Common myeloid progenitor, CD34-positive (primary cell): ENCODE results near the gene NMBR.

ENCODE experiments used
- CTCF ChIA-PET: fragments of 350-600 bp; sonication (Branson Sonifier 250); formaldehyde crosslinking; loops from one replicate; lab custom pipeline; 2021; ENCODE audit warnings: antibody characterized with exemption; lab: Charles Lee
- POLR2A ChIA-PET: fragments of 350-600 bp; sonication (Branson Sonifier 250); formaldehyde crosslinking; loops from one replicate; lab custom pipeline; 2021; ENCODE audit warnings: antibody characterized with exemption; lab: Charles Lee
- DNase-seq, 3 donors: peaks; one replicate each; pipeline versions ENCODE4 v3.0.0 to v3.0.0-alpha.2; 2013
- H3K27ac ChIP-seq, 2 experiments: 1 replicate in 1 of 2; 2 replicates in 1 of 2; pipeline ENCODE4 v1.7.0; 2013; ENCODE audit warnings: inconsistent platforms in 2 of 2, low read length in 2 of 2, mild to moderate bottlenecking in 2 of 2, low read depth in 1 of 2, moderate library complexity in 1 of 2; ENCODE audit not compliant: severe bottlenecking in 2 of 2, insufficient read depth in 1 of 2, poor library complexity in 1 of 2
- H3K27me3 ChIP-seq, 5 experiments: replicated peaks in 2 of 5; 1 replicate in 3 of 5; 2 replicates in 2 of 5; pipeline versions ENCODE4 v1.6.1 to v1.7.0; 2013; ENCODE audit warnings: low read length in 4 of 5, mild to moderate bottlenecking in 2 of 5, moderate library complexity in 2 of 5, inconsistent platforms in 1 of 5; ENCODE audit not compliant: insufficient read depth in 5 of 5, control insufficient read depth in 4 of 5
- H3K36me3 ChIP-seq, 4 experiments: 1 replicate in 2 of 4; 2 replicates in 2 of 4; pipeline versions ENCODE4 v1.6.1 to v1.7.0; 2013; ENCODE audit warnings: low read length in 3 of 4, control low read depth in 1 of 4, mild to moderate bottlenecking in 1 of 4; ENCODE audit not compliant: control insufficient read depth in 4 of 4, insufficient read depth in 4 of 4
- H3K4me1 ChIP-seq, 4 experiments: 1 replicate in 3 of 4; 2 replicates in 1 of 4; pipeline versions ENCODE4 v1.6.1 to v1.7.1; 2013; ENCODE audit warnings: low read length in 3 of 4, mild to moderate bottlenecking in 3 of 4, control low read depth in 1 of 4, inconsistent platforms in 1 of 4, moderate library complexity in 1 of 4; ENCODE audit not compliant: control insufficient read depth in 4 of 4, insufficient read depth in 4 of 4; ENCODE audit errors: control extremely low read depth in 1 of 4
- H3K4me3 ChIP-seq, 7 experiments: 1 replicate in 4 of 7; 2 replicates in 3 of 7; pipeline versions ENCODE4 v1.5.1 to v1.7.0; 2013; ENCODE audit warnings: mild to moderate bottlenecking in 7 of 7, low read length in 6 of 7, moderate library complexity in 6 of 7, inconsistent platforms in 2 of 7, low read depth in 2 of 7, control low read depth in 1 of 7; ENCODE audit not compliant: insufficient read depth in 4 of 7, control insufficient read depth in 1 of 7; ENCODE audit errors: extremely low read depth in 1 of 7
- H3K9me3 ChIP-seq, 5 experiments: 1 replicate in 4 of 5; 2 replicates in 1 of 5; pipeline versions ENCODE4 v1.6.1 to v1.7.1; 2013; ENCODE audit warnings: low read length in 4 of 5, mild to moderate bottlenecking in 2 of 5, inconsistent platforms in 1 of 5, low read depth in 1 of 5, moderate library complexity in 1 of 5; ENCODE audit not compliant: control insufficient read depth in 4 of 5, insufficient read depth in 2 of 5; ENCODE audit errors: control extremely low read depth in 1 of 5
- WGBS: methylation state at CpG from one replicate; pipeline ENCODE4 v1.1.5; 2013; ENCODE audit not compliant: insufficient coverage; 5-methylcytosine and 5-hydroxymethylcytosine counted together

Gene NMBR

GRCh38 chr6:142173980-142174379 is 27.1 kb upstream of the NMBR start:
- H3K9me3 ChIP-seq: peaks cover 4 to 23% (median 11%) of the 10 kb centered on the region in 5 experiments
- H3K36me3 ChIP-seq: peaks cover 23 to 81% (median 44%) of the 10 kb centered on the region in 4 experiments
- CTCF ChIA-PET: interaction anchor here (2.9 kb wide), 1 partner anchor 17 kb away, joined by 10 read pairs; no protein-coding TSS in a partner anchor
- H3K27ac ChIP-seq: no peak overlapping the region
- no peak for DNase-seq
- POLR2A ChIA-PET: no interaction called here
- peaks cover 0 to 2% (median 0%) of the 10 kb centered on the region in 4 experiments for H3K4me1 ChIP-seq
- H3K27me3 ChIP-seq: no peaks in the 10 kb centered on the region
- no peak overlapping the region for H3K4me3 ChIP-seq
- WGBS: 100% methylated on average over 1 of the region's 3 CpGs

GRCh38 chr6:142172758-142173157 is 25.8 kb upstream of the NMBR start:
- no peak for DNase-seq
- Histone ChIP-seq H3K27ac (no peak overlapping the region), H3K36me3 (peaks cover 19 to 73% (median 42%) of the 10 kb centered on the region in 4 experiments), H3K27me3 (no peaks in the 10 kb centered on the region), H3K9me3 (peaks cover 3 to 12% (median 7%) of the 10 kb centered on the region in 5 experiments), H3K4me1 (peaks cover 0 to 2% (median 0%) of the 10 kb centered on the region in 4 experiments), H3K4me3 (no peak overlapping the region)
- CTCF ChIA-PET: interaction anchor here (2.9 kb wide), 1 partner anchor 16 kb away, joined by 10 read pairs; no protein-coding TSS in a partner anchor
- POLR2A ChIA-PET: no interaction called here

GRCh38 chr6:142171351-142171750 is 24.4 kb upstream of the NMBR start:
- peaks cover 13 to 71% (median 42%) of the 10 kb centered on the region in 4 experiments for H3K36me3 ChIP-seq
- ChIA-PET CTCF (interaction anchor here (2.5 to 2.9 kb wide), 2 partner anchors 15 kb away, joined by 10 read pairs; no protein-coding TSS in a partner anchor), POLR2A (no interaction called here)

GRCh38 chr6:142167486-142167885 is 20.6 kb upstream of the NMBR start:
- ChIA-PET POLR2A (no interaction called here), CTCF (no interaction called here)
- H3K4me1 ChIP-seq: no peaks in the 10 kb centered on the region
- peaks cover 4 to 43% (median 17%) of the 10 kb centered on the region in 4 experiments for H3K36me3 ChIP-seq
- H3K9me3 ChIP-seq: no peaks in the 10 kb centered on the region
- H3K4me3 ChIP-seq: no peak overlapping the region
- 96% methylated on average over 2 of the region's 2 CpGs for WGBS
- H3K27ac ChIP-seq: no peak overlapping the region
- no peaks in the 10 kb centered on the region for H3K27me3 ChIP-seq
- no peak for DNase-seq

More at GRCh38 chr6:142171351-142171750, 24.4 kb upstream of the NMBR start:
- Histone ChIP-seq H3K9me3 (peaks cover 0 to 3% (median 0%) of the 10 kb centered on the region in 5 experiments), H3K4me1 (peaks cover 0 to 2% (median 0%) of the 10 kb centered on the region in 4 experiments), H3K4me3 (no peak overlapping the region), H3K27me3 (no peaks in the 10 kb centered on the region), H3K27ac (no peak overlapping the region)
- DNase-seq: no peak

GRCh38 chr6:142167071-142167470 is 20.1 kb upstream of the NMBR start:
- no peaks in the 10 kb centered on the region for H3K27me3 ChIP-seq
- no peaks in the 10 kb centered on the region for H3K4me1 ChIP-seq
- DNase-seq: no peak
- CTCF ChIA-PET: no interaction called here
- 100% methylated on average over 1 of the region's 3 CpGs for WGBS
- H3K27ac ChIP-seq: no peak overlapping the region
- H3K4me3 ChIP-seq: no peak overlapping the region
- no peaks in the 10 kb centered on the region for H3K9me3 ChIP-seq
- H3K36me3 ChIP-seq: peaks cover 3 to 39% (median 16%) of the 10 kb centered on the region in 4 experiments
- POLR2A ChIA-PET: no interaction called here

GRCh38 chr6:142165227-142165626 is 18.3 kb upstream of the NMBR start:
- H3K4me3 ChIP-seq: no peak overlapping the region
- no peak for DNase-seq
- ChIA-PET CTCF (interaction anchor here (0.9 to 1.2 kb wide), 2 partner anchors 9 to 223 kb away, joined by 3 to 4 read pairs; no protein-coding TSS in a partner anchor), POLR2A (no interaction called here)
- no peaks in the 10 kb centered on the region for H3K9me3 ChIP-seq
- peaks cover 0 to 28% (median 13%) of the 10 kb centered on the region in 4 experiments for H3K36me3 ChIP-seq
- H3K27ac ChIP-seq: no peak overlapping the region
- no peaks in the 10 kb centered on the region for H3K4me1 ChIP-seq
- 96% methylated on average over 4 of the region's 4 CpGs for WGBS
- H3K27me3 ChIP-seq: no peaks in the 10 kb centered on the region

- Histone ChIP-seq H3K9me3 (no peaks in the 10 kb centered on the region), H3K36me3 (peaks cover 0 to 22% (median 8%) of the 10 kb centered on the region in 4 experiments), H3K4me3 (no peak overlapping the region), H3K27me3 (no peaks in the 10 kb centered on the region), H3K4me1 (no peaks in the 10 kb centered on the region), H3K27ac (no peak overlapping the region)
- DNase-seq: no peak
- POLR2A ChIA-PET: no interaction called here
- whole genome bisulfite sequencing: 100% methylated on average over 1 of the region's 1 CpG
- CTCF ChIA-PET: no interaction called here
These were observed 15.9 kb upstream of the NMBR start for GRCh38 chr6:142162780-142163179.
